ENCODE measurements around the gene GSTA4.
"Not testable (repeated sequence)": the region's sequence is repeated elsewhere in the genome, so short reads cannot be mapped to it uniquely, and the experiment has no call there.

GSTA4 gene

GRCh38 chr6:53011979-53012378, 16.9 kb upstream of the GSTA4 start:
- no peak for DNase-seq

GRCh38 chr6:53010504-53010903, 15.4 kb upstream of the GSTA4 start:
- DNase-seq: no peak

GRCh38 chr6:53009511-53009910, 14.4 kb upstream of the GSTA4 start:
- DNase-seq: no peak

GRCh38 chr6:53009056-53009455, 14.0 kb upstream of the GSTA4 start:
- DNase-seq: no peak

GRCh38 chr6:53008192-53008687, 13.2 kb upstream of the GSTA4 start:
- DNase-seq: not testable (repeated sequence)

GRCh38 chr6:53005663-53006250, 10.7 kb upstream of the GSTA4 start:
- DNase-seq: no peak

- DNase-seq: no peak
Observed at GRCh38 chr6:52999456-52999855, 4.4 kb upstream of the GSTA4 start.

GRCh38 chr6:52998603-52999002, 3.5 kb upstream of the GSTA4 start:
- no peak for DNase-seq

- DNase-seq: no peak
Observed at GRCh38 chr6:52995913-52996645, 995 bp upstream of the GSTA4 start.

GRCh38 chr6:52994839-52995088, 320 bp downstream of the GSTA4 start:
- DNase-seq: no peak

GRCh38 chr6:52994031-52994838, 849 bp downstream of the GSTA4 start:
- DNase-seq: no peak

- no peak for DNase-seq
Observed at GRCh38 chr6:52992980-52993920, 1.8 kb downstream of the GSTA4 start.

- DNase-seq: no peak
Observed at GRCh38 chr6:52990342-52990741, 4.7 kb downstream of the GSTA4 start.

GRCh38 chr6:52985228-52985627, 9.9 kb downstream of the GSTA4 start:
- no peak for DNase-seq

GRCh38 chr6:52984247-52984646, 10.8 kb downstream of the GSTA4 start:
- DNase-seq: no peak

GRCh38 chr6:52983159-52983848, 11.8 kb downstream of the GSTA4 start:
- DNase-seq: no peak

GRCh38 chr6:52982680-52983079, 12.4 kb downstream of the GSTA4 start:
- no peak for DNase-seq

GRCh38 chr6:52981222-52981900, 13.7 kb downstream of the GSTA4 start:
- no peak for DNase-seq

GRCh38 chr6:52976591-52977035, 18.5 kb downstream of the GSTA4 start:
- no peak for DNase-seq

GRCh38 chr6:52976149-52976548, 18.9 kb downstream of the GSTA4 start:
- no peak for DNase-seq

GRCh38 chr6:52975580-52975979, 19.5 kb downstream of the GSTA4 start:
- no peak for DNase-seq

GRCh38 chr6:52972989-52973388, 22.1 kb downstream of the GSTA4 start:
- no peak for DNase-seq

Data from cortex of kidney (tissue), 1 donor.